Thyroid gland (tissue), 4 donors: ENCODE data around the gene TM9SF4.

Source experiments
- POLR2A ChIP-seq, 2 donors: fragments of 450-650 bp; IDR thresholded peaks; one replicate each; pipeline ENCODE4 v1.6.1; 2017; ENCODE audit warnings: antibody characterized with exemption in 2 of 2, mild to moderate bottlenecking in 2 of 2, moderate library complexity in 1 of 2
- TF ChIP-seq, protein P1 (sequence below), 6 experiments: fragments of 200-600 bp in 3 of 6; fragments of 450-650 bp in 3 of 6; sonication (generic) in 3 of 6; IDR thresholded peaks; one replicate each; pipeline ENCODE4 v1.5.1; 2016 to 2019; ENCODE audit warnings: antibody characterized with exemption in 6 of 6, mild to moderate bottlenecking in 2 of 6, inconsistent platforms in 1 of 6, moderate library complexity in 1 of 6

DNA sequence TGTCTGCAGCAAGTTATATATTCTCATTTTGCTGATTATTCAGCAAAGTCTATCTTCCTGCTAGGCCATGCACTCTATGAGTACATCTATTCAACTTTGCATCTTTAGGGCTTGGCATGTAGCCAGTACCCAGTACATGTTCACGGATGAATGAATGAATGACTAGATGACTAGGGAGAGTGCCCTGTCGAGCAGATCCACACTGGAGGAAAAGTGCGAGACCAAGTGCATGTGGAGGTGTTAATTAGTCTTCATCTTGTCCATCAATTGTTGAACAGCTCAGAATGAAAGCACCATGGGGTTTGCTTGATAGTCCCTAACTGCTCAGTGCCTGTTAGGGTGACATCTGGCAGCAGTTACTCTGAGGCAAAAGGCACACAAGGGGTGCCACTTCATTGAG, 30.4 kb downstream of the TM9SF4 start:
- TF ChIP-seq POLR2A (IDR thresholded peaks at IDR 0.05) = no peak
- TF ChIP-seq, protein P1, sequence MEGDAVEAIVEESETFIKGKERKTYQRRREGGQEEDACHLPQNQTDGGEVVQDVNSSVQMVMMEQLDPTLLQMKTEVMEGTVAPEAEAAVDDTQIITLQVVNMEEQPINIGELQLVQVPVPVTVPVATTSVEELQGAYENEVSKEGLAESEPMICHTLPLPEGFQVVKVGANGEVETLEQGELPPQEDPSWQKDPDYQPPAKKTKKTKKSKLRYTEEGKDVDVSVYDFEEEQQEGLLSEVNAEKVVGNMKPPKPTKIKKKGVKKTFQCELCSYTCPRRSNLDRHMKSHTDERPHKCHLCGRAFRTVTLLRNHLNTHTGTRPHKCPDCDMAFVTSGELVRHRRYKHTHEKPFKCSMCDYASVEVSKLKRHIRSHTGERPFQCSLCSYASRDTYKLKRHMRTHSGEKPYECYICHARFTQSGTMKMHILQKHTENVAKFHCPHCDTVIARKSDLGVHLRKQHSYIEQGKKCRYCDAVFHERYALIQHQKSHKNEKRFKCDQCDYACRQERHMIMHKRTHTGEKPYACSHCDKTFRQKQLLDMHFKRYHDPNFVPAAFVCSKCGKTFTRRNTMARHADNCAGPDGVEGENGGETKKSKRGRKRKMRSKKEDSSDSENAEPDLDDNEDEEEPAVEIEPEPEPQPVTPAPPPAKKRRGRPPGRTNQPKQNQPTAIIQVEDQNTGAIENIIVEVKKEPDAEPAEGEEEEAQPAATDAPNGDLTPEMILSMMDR (IDR thresholded peaks at IDR 0.05) = no peak
